Measurements from ENCODE around the gene PVALEF.

The PVALEF gene

DNA sequence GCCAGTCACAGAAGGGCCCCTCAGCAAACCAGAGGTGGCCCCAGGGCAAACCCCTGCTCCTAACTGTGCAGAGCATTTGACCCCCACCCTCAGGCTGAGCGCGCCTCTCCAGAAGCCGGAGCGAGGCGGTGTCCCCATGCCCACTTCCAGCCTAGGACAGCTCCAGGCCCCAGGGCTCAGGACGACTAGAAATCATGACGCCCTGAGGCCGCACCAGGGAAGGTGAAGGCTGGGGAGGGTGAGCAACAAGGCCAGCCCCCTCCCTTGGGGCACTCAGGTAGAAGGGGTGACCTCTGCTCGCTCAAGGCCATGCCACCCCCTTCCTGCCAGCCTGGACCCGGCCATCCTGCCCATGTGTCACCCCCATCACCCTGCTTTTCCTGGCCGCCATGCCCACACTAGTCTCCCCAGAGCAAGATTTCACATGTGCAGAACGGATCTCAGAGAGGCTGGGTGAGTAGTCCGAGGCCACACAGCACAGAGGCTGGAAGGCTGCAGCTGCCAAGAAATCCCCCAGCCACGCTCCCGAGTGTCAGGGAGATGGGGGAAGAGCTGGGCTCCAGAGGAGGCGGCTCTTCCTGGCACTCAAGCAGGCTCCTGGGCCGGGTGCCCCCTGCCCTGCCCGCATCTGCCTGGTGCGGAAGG, 2.1 kb upstream of the PVALEF start:
- no peak for DNase-seq (ENCODE audit: low spot score)

DNA sequence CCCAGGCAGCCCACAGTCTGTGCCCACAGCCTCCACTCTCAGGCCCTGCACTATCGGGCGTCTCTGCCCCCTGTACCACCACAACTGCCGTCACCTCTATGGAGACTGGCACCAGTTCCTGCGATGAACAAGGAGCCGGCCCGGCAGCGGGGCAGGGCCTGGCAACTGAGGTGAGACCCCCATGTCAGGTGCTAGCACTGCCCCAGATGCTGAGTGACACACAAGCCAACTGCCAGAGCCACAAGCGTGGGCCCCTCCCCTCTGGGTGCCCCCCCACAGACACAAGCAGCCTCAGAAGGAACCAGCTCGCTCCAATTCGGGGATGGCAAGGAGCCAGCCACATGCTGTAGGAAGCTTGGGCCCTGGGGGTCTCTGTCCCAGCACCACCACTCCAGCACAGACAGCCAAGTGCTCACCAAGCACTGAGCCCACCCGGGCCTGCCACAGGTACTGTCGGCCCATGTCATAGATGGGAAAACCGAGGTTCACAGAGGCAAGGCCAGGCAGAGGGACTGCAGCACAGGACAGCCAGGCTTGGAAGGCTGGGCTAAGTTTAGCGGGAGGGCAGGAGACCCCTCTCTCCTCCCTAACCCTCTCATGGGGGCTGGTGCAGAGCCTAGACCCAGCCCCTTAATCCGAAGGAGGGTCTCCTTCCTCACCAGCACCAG, 1.5 kb upstream of the PVALEF start:
- DNase-seq (ENCODE audit: low spot score): no peak

DNA sequence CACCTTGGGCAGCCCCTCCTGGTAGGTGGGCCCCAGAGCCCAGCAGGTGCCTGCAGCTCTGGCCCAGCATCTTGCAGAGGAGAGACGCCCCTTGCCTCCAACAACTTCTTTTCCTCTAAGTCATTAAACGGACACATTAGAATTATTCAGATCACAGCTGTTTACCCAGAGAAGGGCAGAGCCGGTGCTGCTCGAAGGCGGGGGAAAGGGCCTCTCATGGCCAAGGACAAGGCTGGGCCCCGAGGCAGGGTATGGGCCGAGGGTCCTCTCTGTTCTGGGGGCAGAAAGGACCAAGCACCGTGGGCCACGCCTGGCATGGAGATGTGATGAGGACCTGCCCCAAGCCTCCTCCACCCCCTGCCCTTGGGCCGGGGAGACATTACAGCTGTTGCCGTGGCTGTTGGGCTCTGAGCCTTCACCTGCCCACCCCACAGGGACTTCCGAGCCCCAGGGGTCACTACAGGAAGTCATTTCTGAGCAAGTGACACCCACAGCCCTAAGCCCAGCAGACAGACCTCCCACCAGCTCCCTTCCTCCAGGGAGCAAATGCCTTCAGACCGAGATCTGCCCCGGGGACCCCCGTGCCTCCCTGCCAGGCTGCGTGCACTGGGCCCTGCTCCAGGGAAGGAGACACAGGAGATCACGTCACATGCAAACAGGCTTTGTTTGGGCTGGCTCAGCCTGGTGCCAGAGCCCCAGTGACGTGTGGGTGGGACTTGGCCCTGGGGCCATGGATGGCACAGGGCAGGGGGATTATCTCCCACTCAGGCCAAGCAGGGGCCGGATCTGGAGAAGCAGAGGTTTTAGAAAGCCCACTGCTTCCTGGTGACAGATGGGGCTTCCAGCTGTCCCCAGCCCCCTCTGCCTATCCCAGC, 699 bp upstream of the PVALEF start:
- DNase-seq (ENCODE audit: low spot score): peak; percentile 79

DNA sequence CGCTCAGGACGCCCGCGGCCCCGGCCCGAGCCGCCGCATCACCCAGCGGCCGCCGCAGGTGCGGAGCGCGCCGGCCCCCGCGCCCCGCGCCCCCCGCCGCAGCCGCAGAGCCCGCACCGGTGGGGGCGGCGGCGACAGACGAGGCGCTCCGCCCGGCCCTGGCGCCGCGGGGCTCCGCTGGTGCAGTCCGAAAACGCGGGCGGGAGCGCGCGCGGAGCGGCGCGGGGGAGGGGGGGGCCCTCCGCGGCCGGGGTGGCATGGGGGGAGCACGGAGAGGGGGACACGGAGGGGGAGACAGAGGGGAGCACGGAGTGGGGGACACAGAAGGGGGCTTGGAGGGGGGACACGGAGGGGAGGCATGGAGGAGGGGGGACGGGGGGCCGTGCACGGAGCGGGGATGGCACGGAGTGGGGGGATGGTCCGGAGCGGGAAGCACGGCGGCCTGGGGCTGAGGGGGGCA, 756 bp downstream of the PVALEF start, which contains the start of gene AATK:
Gene AATK (minus strand): TSS at position 189 of the 460 bp plus-strand sequence. CDS start 229 bp downstream, outside the sequence.
- no peak for DNase-seq (ENCODE audit: low spot score)

DNA sequence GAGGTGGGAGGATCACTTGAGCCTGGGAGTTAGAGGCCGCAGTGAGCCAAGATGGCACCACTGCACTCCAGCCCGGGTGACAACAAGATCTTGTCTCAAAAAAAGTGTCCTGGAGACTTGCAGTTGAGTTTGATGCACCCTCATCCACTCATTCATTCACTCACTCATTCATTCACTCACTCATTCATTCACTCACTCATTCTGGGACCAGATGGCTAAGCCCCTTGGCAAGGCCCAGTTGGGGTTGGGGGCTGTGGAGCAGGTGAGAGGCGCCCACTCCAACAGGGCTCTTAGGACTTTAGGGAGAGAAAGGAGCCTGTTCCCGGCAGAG, 1.9 kb downstream of the PVALEF start:
- DNase-seq (ENCODE audit: low spot score): no peak

DNA sequence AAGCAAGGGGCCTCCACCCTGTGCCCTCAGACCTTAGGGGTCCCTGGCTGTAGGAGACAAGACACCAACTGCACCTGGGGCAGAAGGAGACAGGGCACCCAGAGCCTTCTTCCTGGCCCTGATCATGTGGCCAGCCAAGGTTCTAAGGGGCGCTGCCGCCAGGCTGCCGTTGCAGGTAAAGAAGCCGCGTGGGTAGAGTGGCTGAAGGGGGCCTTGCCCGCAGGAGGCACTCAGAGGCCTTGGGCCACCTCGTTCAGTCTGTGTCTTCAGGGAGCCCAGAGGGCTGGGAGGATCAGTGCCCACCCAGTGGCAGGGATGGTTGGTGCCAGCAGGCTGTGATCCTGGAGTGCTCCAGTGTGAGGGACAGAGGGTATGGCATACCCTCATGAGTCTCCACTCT, 2.3 kb downstream of the PVALEF start:
- DNase-seq (ENCODE audit: low spot score): no peak

DNA sequence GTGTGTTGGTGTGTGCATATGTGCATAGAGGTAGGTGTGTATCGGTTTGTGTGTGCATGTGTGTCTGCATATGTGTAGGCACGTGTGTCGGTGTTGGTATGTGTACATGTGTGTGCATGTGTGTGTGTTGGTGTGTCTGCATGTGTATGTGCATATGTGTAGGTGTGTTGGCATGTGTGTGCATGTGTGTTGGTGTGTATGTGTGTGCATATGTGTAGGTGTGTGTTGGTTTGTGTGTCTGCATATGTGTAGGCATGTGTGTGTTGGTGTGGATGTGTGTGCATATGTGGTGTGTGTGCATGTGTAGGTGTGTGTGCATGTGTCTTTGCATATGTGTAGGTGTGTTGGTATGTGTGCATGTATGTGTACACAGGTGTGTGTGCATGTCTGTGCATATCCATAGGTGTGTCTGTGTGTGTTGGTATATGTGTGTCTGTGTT, 4.6 kb downstream of the PVALEF start:
- DNase-seq (ENCODE audit: low spot score): no peak

DNA sequence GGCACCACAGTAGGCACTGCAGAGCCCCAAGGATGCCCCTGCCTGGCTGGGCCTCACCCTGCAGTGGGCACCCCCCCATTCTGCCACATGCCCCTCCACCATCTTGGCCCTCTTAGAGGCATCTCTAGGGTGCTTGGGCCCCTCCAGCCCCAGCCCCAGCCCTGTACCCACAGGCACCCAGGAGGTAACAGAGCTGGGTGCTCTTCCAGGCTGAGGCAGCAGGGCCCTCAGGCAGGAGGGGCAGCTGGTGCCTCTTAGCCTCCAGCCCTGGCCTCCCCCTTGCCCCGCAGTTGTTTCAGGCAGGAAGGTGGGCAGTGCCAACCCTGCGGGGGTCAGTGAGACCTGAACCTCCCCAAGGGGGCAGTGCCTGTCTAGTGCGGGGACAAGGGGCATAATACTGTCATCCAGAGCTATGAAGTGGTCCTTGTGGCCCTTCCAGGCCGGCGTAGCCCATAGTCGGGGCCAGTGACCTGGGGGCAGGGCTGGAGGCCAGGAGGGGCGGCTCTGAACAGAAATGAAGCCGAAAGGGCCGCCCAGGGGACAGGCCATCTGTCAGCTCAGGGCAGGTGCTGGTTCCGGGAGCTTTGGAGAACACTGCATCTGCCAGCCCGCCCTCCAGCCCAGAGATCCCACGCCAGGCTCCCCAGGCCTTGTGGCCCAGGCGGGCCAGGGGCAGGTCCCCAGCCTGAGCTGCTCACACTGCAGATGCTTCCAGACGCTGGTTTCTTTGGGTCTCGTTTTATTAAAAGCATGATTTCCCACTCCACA, 5.6 kb downstream of the PVALEF start:
- DNase-seq (ENCODE audit: low spot score): no peak

DNA sequence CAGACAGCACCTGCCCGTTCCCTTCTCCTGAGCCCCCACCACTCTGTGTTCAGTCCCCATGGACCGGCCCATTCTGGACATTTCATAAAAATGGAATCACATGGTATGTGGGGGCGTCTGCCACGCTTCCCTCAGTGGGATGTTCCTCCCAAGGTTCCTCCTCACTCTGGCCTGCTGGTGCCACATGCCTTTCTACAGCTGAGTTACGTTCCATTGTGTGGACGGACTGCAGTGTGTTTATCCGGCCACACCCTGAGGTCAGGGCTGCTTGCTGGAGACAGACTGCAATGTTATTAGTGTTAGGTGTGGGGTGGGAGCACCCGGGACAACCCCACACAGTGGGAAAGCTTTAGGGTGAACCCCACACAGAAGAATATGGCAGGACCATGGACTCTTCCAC, 6.6 kb downstream of the PVALEF start:
- DNase-seq (ENCODE audit: low spot score): no peak

DNA sequence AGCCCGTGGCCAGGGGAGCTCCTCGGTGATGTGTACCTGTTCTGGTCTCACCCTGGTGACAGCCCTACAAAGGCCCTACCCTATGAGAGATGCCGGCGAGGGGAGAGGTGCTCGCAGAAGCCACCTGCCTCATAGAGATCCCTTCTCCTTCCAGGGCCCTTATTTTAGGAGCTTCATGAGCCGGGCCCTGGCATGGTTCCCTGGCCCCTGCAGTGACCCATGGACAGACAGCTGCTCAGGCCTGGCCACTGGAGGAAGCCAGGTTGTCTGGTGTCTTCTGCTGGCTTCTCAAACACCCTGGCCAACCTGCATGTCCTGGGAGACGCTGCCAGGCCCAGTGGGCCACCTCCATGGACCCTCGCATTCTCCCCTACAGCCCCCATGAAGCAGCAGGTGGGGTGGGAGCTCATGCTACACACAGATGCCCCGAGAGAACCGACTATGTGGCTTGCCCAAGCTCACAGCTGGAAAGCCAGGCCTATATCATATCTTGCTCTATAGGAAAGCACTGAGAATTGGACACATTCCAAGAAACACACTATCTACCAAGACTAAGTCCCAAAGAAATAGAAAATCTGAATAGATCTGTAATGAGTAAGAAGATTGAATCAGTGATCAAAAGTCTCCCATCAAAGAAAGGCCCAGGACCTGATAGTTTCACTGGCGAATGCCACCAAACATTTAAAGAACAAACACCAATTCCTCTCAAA, 7.9 kb downstream of the PVALEF start:
- DNase-seq (ENCODE audit: low spot score): no peak

DNA sequence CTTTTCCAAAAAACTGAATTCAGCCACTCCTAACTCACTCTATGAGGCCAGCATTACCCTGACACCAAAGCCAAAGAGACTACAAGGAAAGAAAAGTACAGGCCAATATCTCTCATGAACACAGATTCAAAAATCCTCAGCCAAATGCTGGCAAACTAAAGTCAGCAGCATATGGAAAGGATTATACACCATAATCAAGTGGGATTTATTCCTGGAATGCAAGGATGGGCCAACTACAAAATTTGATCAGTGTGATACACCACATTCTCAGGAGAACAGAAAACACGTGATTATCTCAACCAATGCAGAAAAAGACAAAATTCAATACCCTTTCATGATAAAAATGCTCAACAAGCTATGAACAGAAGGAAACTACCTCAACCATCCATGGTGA, 8.5 kb downstream of the PVALEF start:
- no peak for DNase-seq (ENCODE audit: low spot score)

DNA sequence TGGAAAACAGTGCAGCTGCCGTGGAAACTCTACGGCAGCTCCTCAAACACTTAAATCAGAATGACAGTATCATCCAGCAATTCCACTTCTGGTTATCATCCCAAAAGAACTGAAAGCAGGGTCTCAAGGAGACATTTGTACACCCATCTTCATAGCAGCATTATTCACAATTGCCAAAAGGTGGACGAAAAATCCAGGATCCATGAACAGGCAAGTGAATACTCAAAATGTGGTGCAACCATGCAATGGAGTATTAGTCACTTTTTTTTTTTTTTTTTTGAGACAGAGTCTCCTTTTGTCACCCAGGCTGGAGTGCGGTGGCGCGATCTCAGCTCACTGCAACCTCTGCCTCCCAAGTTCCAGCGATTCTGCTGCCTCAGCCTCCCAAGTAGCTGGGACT, 11.4 kb downstream of the PVALEF start:
- DNase-seq (ENCODE audit: low spot score): no peak

DNA sequence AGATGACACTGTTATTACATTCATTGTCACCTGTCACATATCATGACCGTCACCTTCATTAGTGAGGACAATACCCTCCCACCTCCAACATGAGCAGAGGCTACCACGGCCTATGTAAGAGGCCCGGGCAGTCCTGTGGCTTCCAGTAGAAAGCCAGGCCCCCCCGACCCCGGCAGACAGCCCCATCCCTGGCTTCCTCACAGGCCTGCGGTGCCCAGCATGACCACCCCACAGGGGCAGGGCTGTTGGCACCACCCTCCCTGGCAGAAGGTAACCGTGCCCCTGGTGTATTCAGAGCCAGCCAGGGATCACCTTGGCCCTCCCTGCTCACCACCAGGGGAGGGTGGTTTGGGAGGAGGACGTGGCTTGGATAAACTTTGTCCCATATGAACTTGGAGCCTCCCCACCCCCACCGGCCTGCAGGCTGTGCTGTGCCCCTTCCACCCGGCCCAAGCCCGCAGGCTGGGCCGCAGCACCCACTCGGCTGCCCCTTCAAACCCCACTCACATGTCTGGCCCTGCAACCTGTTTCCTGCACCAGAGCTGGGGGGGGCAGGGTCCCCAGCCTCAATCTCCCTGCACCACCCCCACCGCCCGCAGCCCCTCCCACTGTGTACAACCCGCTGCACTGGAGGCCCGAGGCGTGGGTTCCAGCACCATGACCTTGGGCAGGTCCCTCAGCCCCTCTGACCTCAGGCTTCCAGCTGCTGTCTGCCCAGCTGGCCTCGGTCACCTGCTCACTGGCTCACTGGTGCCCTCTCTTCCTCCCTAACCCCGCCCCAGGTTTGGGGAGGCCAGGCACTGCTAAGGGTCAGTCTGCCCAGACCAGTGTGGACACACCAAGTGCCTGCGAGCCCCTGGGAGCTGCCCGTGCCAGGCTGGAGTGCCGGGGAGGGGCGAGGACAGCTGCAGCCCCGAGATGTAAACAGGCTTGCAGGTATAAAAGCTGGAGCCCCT, 13.1 kb downstream of the PVALEF start:
- DNase-seq (ENCODE audit: low spot score): no peak

DNA sequence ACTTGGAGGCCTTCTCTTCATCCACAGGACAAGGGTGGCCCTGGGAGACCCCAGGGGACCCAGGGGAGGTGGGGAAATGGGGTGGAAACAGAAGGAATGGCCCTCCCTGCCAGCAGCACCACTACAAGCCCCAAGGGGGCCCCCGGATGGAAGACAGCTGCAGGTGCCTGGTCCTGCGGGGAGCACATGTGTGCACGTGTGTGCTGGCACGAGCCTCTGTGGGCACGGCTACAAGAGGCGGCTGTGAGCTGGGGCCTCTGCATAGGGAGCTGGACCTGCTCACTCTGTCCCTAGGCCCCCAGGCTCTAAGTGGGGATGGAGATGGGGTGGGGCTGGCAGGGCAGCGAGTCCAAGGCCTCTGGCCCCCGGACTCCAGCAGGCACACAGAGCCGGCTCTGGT, 13.9 kb downstream of the PVALEF start:
- no peak for DNase-seq (ENCODE audit: low spot score)

DNA sequence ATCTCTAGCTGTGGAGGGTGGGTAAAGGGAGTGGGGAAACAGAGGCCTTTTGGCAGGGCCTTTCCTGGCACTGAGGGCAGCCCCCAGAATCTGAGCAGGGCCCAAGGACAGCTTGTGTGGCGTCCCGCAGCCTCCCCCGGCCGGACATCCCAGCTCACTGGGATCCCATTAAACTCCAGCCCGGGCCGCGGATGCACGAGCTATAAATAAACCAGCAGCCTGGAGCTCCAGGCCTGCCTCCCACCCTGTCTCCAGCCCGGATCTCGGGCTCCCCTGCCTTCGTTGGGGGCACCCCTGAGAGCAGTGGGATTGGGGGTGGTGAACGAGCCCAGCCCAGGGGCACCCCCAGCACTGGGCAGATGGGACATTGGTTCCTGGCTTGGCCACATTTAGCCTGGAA, 14.6 kb downstream of the PVALEF start:
- no peak for DNase-seq (ENCODE audit: low spot score)

DNA sequence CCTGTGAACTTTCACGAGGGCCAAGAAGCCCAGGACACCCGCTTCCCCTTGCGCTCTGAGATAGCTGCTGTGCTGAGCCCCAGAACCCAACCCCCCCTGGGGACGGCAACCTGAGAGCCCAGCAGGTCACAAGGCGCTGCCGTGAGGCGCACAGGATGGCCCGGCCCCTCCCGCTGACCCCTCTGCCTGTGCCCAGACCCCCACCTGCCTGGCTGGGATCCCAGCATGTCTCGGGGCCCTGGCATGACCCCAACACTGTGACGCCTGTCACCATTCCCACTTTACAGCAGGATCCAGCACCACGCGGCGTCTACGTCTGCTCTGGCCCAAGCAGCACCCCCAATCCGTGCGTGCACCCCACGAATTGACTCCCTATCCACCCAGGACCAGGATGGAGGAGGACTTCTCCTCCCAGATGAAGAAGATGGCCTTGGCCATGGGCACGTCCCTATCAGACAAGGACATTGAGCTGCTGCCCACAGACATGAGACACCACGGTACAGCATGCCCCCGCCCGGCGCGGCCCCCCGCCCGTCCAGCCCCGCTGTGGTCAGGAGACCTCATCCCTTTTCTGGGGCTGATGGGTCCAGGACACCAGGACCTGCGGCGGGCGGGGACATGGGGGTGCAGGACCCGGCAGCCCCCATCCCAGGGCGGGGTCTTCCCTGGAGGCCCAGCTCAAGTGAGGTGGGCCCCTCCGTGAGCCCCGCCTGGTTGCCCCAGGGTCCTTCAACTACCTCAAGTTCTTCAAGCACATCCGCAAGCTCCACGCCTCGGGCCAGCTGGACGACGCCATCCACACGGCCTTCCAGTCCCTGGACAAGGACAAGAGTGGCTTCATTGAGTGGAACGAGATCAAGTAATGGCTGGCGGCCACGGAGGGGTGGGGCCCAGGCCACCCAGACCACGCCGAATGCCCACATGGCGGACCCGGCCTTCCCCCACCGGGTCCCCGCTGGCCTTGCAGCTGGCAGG, 15.8 kb downstream of the PVALEF start:
- DNase-seq (ENCODE audit: low spot score): no peak

DNA sequence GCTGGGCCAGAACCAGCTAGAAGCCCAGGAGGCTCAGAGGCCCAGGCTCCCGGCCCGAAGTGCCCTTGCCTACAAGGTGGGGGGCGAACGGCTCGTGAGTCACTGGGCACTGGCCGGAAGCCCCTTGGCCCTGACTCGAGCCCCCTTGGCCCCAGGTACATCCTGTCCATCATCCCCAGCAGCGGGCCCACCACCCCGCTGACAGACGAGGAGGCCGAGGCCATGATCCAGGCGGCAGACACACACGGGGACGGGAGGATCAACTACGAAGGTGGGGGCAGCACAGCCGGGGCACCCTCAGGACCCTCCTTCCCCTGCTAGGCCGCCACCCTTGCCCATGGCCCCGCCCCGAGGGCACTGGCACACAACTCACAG, 16.5 kb downstream of the PVALEF start:
- no peak for DNase-seq (ENCODE audit: low spot score)

DNA sequence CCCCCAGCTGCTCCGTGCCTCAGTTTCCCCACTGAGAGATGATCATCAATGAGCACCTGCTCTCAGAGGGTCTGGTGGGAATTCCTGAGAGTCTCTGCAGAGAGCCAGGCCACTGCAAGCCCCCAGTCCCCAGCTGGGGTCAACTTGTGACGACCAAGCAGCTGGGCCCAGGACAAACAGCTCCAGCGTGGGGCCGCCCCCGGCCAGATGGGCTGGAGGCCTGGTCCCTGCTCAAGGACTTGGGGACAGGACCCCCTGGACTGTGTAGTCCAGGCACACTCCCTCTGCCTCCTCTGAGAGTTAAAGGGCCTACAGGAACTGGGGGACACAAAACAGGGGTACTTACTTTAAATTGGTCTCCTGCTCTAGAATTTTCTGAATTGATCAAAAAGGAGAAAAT, 17.3 kb downstream of the PVALEF start:
- DNase-seq (ENCODE audit: low spot score): no peak

DNA sequence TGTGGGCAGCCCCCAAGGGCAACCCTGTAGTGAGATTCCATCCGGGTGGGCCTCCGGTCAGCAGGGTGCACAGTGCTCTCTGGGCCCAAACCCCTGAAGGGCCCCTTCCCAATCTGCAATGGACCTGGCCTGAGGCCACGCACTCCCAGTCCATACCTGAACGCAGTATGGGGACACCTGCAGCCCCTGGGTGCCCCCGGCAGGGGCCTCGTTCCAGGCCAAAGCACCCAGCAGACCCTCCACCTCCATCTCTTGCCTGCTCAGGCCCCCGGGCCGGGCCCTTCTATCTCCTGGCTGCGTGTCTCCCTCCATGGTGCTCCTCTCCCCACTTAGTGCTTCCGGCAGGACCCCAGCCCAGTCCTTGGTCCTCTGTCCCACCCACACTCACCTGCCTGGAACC, 18.0 kb downstream of the PVALEF start:
- no peak for DNase-seq (ENCODE audit: low spot score)

Measured in pons (tissue), 1 donor.